HEK293 (cell line): ENCODE data around the gene PPIL3.

Experiments
- GFI1B ChIP-seq: fragments of 450-650 bp; formaldehyde crosslinking; IDR thresholded peaks from 2 replicates; pipeline ENCODE4 v1.5.1; 2016; ENCODE audit warnings: missing biosample characterization, missing genetic modification characterization
- ZFP3 ChIP-seq: fragments of 450-650 bp; formaldehyde crosslinking; IDR thresholded peaks from 2 replicates; pipeline ENCODE4 v1.5.1; 2016; ENCODE audit warnings: low read depth, missing biosample characterization, missing genetic modification characterization
- ZNF335 ChIP-seq: fragments of 450-650 bp; formaldehyde crosslinking; conservative IDR thresholded peaks from 2 replicates; pipeline ENCODE4 v1.5.1; 2016; ENCODE audit warnings: missing biosample characterization, missing genetic modification characterization
- ZNF645 ChIP-seq: fragments of 450-650 bp; formaldehyde crosslinking; IDR thresholded peaks from 2 replicates; pipeline ENCODE4; 2016; ENCODE audit warnings: missing biosample characterization, missing genetic modification characterization
- ZNF670 ChIP-seq: fragments of 450-650 bp; formaldehyde crosslinking; IDR thresholded peaks from 2 replicates; pipeline ENCODE4 v1.5.1; 2016; ENCODE audit warnings: missing biosample characterization, missing genetic modification characterization, low read depth

GRCh38 chr2:200843993-200844948 lies 44.6 kb downstream of the PPIL3 start:
- TF ChIP-seq GFI1B (no peak), ZNF645 (tag by site-specific recombination) (no peak), ZFP3 (tag by site-specific recombination) (no peak), ZNF335 (no peak), ZNF670 (tag by site-specific recombination) (no peak)
